Muscle of leg (tissue), 11 donors: ENCODE data around the gene NBEAL2. TPM values are rescaled to one million over a fixed set of nuclear protein-coding genes. Genes with fewer than 3 reads are reported as not detected.

Experiments used
- DNase-seq: peaks from one replicate; pipeline ENCODE4 v3.0.0; 2013
- H3K27ac ChIP-seq: one replicate; pipeline ENCODE4 v1.5.1; 2013; ENCODE audit warnings: mild to moderate bottlenecking, low read length, control low read depth
- H3K27me3 ChIP-seq: one replicate; pipeline ENCODE4 v1.6.1; 2013; ENCODE audit warnings: low read length; ENCODE audit not compliant: control insufficient read depth, insufficient read depth
- H3K36me3 ChIP-seq: one replicate; pipeline ENCODE4 v1.6.1; 2013; ENCODE audit warnings: low read length; ENCODE audit not compliant: control insufficient read depth, insufficient read depth
- H3K4me1 ChIP-seq: one replicate; pipeline ENCODE4 v1.6.1; 2013; ENCODE audit warnings: low read length; ENCODE audit not compliant: control insufficient read depth, insufficient read depth
- H3K4me3 ChIP-seq: one replicate; pipeline ENCODE4 v1.5.1; 2013; ENCODE audit warnings: low read length, control low read depth
- H3K9me3 ChIP-seq: replicated peaks from 2 replicates; pipeline ENCODE4 v1.6.1; 2013; ENCODE audit warnings: low read depth, low read length; ENCODE audit not compliant: control insufficient read depth
- WGBS: methylation state at CpG from one replicate; pipeline ENCODE4 v1.1.5; 2013; ENCODE audit warnings: missing lambda C conversion rate; ENCODE audit not compliant: insufficient coverage; 5-methylcytosine and 5-hydroxymethylcytosine counted together
- polyA plus RNA-seq, 8 donors: library from polyadenylated mRNA; unstranded; fragments of 120-200 nt; gene quantifications; one replicate each; pipeline versions ENCODE4 v1.2.1 to v1.2.3, GENCODE V29; 2013; ENCODE audit warnings: inconsistent platforms in 1 of 8, low replicate concordance in 1 of 8; ENCODE audit not compliant: insufficient read length in 8 of 8, insufficient read depth in 1 of 8
- total RNA-seq: library from RNA; stranded (reverse); fragments of 120-200 nt; gene quantifications from one replicate; pipeline ENCODE4 v1.2.4, GENCODE V29; 2013

Gene NBEAL2
- total and polyA plus RNA-seq, 9 donors = 8.1 to 20.0 (median 12.8) TPM

DNA sequence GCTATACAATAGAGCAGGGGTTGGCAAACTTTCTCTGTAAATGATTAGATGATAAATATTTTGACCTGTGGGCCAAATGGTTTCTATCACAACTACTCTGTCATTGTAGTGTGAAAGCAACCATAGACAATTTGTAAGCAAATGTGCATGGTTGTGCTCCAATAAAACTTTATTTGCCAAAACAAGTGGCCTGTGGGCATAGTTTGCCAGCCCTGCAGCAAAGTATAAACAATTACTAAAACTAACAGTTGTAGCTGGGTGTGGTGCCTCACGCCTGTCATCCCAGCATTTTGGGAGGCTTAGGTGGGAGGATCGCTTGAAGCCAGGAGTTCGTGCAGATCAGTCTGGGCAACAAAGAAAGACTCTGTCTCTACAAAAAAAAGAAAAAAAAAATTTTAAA is 61.6 kb downstream of the NBEAL2 start:
- Histone ChIP-seq H3K27me3 (no peaks in the 10 kb centered on the region), H3K27ac (no peak overlapping the region), H3K4me3 (no peak overlapping the region), H3K4me1 (no peaks in the 10 kb centered on the region), H3K9me3 (no peaks in the 10 kb centered on the region), H3K36me3 (peaks cover 46% of the 10 kb centered on the region)
- no peak for DNase-seq
- WGBS = no CpG with 5 or more reads among the region's 3 CpGs

- H3K27me3 ChIP-seq = no peaks in the 10 kb centered on the region
- no peaks in the 10 kb centered on the region for H3K4me1 ChIP-seq
- H3K36me3 ChIP-seq = peaks cover 42% of the 10 kb centered on the region
- H3K4me3 ChIP-seq = no peak overlapping the region
- no peak for DNase-seq
- H3K9me3 ChIP-seq = no peaks in the 10 kb centered on the region
- no peak overlapping the region for H3K27ac ChIP-seq
- 100% methylated on average over 1 of the region's 5 CpGs for WGBS
Measured at GRCh38 chr3:47042231-47042791, 62.8 kb downstream of the NBEAL2 start.

DNA sequence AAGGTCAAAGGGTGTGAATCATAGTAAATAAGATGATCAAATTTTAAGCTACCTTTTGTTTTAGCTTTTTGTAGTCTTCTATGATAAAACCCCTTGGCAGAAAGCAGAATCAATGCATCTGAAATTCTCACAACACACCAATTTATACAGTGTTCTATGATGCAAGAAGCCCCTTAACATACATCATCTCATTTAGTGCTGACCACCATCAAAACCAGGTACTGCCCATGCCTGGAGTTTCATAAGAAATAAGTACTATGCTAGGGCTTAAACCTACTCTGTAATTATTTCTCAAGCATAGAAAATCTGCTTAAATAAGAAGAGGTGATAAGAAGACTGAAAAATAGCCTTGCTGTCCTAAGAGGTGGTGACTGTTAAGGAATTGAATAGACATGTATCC is 67.6 kb downstream of the NBEAL2 start:
- H3K36me3 ChIP-seq = peaks cover 13% of the 10 kb centered on the region
- no peaks in the 10 kb centered on the region for H3K27me3 ChIP-seq
- H3K27ac ChIP-seq = no peak overlapping the region
- H3K4me3 ChIP-seq = no peak overlapping the region
- no peak for DNase-seq
- no peaks in the 10 kb centered on the region for H3K4me1 ChIP-seq
- H3K9me3 ChIP-seq = no peaks in the 10 kb centered on the region

DNA sequence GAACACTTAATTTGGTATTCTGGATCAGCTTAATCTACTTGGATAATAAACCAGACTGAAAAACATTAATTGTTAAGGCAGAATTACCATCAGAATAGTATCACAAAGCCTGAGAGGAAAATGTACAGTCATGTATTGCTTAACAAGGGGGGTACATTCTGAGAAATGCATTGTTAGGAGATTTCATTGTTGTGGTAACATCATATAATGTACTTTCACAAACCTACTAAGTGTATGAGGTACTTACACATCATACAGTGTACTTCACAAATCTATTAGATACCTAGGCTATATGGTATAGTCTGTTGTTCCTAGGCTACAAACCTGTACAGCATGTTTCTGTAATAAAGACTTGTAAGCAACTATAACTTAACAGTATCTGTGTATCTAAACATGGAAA is 68.2 kb downstream of the NBEAL2 start:
- Histone ChIP-seq H3K4me1 (no peaks in the 10 kb centered on the region), H3K27me3 (no peaks in the 10 kb centered on the region), H3K4me3 (no peak overlapping the region), H3K9me3 (no peaks in the 10 kb centered on the region), H3K36me3 (peaks cover 8% of the 10 kb centered on the region), H3K27ac (no peak overlapping the region)
- no peak for DNase-seq

DNA sequence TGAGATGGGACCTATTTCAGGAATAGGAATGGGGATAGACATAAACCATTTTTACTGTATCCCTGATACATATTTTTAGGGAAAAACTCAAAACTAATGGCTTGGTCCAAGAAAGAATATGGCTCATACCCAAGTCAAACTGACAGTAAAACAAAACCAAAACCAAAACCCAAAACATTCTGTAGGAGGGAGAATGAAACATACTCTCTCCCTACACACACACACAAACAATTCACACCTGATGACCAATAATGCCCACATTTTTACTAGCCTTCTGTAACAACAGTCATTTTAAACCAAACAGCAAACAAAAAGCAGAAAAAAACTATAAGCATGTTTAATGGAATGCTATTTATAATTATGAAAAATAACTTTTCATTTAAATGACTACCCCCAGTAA is 74.9 kb downstream of the NBEAL2 start:
- Histone ChIP-seq H3K9me3 (no peaks in the 10 kb centered on the region), H3K27me3 (no peaks in the 10 kb centered on the region), H3K27ac (no peak overlapping the region), H3K36me3 (peaks cover 6% of the 10 kb centered on the region), H3K4me3 (no peak overlapping the region), H3K4me1 (no peaks in the 10 kb centered on the region)
- DNase-seq = no peak

GRCh38 chr3:47056705-47057104 is 77.2 kb downstream of the NBEAL2 start:
- no peaks in the 10 kb centered on the region for H3K4me1 ChIP-seq
- 100% methylated on average over 3 of the region's 3 CpGs for WGBS
- no peak overlapping the region for H3K27ac ChIP-seq
- no peaks in the 10 kb centered on the region for H3K9me3 ChIP-seq
- peaks cover 6% of the 10 kb centered on the region for H3K36me3 ChIP-seq
- DNase-seq = no peak
- H3K4me3 ChIP-seq = no peak overlapping the region
- H3K27me3 ChIP-seq = no peaks in the 10 kb centered on the region

DNA sequence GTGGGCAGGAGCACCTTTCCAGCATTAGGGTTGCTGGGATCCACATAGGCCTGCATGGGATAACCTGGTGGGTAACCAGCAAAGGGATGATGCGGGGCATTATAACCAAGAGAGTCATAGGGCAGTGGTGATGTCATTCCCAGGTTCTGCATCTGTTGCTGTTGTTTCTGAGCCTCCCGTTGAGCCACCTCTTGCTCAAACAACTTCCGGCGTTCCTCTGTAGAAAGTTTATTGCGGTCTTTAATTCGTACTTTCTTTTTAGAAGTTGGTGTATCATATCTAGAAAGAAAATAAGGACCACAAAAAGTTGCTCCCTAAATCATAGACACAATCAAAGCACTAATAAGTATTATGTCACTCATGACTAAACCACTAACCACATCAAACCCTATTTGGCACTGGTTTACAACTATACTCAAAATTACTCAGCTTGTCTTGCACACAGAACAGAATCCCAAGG is 77.8 kb downstream of the NBEAL2 start:
- 100% methylated on average over 1 of the region's 6 CpGs for WGBS
- H3K27me3 ChIP-seq = no peaks in the 10 kb centered on the region
- no peak for DNase-seq
- H3K4me1 ChIP-seq = no peaks in the 10 kb centered on the region
- no peaks in the 10 kb centered on the region for H3K9me3 ChIP-seq
- H3K4me3 ChIP-seq = no peak overlapping the region
- no peak overlapping the region for H3K27ac ChIP-seq
- peaks cover 9% of the 10 kb centered on the region for H3K36me3 ChIP-seq

Other genes with a start within 250 kb of the NBEAL2 start
- 107 TPM for gene MYL3, start 116.2 kb upstream of the NBEAL2 start, total RNA-seq
- 100 to 1,000 TPM; 201 to 640 (median 278) TPM for gene MYL3, start 116.2 kb upstream of the NBEAL2 start, polyA plus RNA-seq
- 20.7 TPM for gene PTH1R, start 101.9 kb upstream of the NBEAL2 start, total RNA-seq
- gene PTH1R, start 101.9 kb upstream of the NBEAL2 start, polyA plus RNA-seq = 10 to 100 TPM in 4 of 8 donors, 1 to 10 TPM in 4; 7.1 to 26.8 (median 10.4) TPM
- 37.7 TPM for gene CCDC12, start 2.9 kb upstream of the NBEAL2 start, total RNA-seq
- 10 to 100 TPM; 40.9 to 56.4 (median 48.6) TPM for gene CCDC12, start 2.9 kb upstream of the NBEAL2 start, polyA plus RNA-seq
- gene SETD2, start 184.4 kb downstream of the NBEAL2 start, total RNA-seq = 35.3 TPM
- gene SETD2, start 184.4 kb downstream of the NBEAL2 start, polyA plus RNA-seq = 10 to 100 TPM; 26.1 to 46.1 (median 38.8) TPM